PC-9 (cell line): ENCODE data around the gene IFTAP. TPM values are rescaled to one million over a fixed set of nuclear protein-coding genes. Genes with fewer than 3 reads are reported as not detected.

Experiments used
- BruUV-seq: library from RNA; stranded (reverse); fragments of 400-500 nt; replicated peaks from 2 replicates; lab custom pipeline; 2021; lab: Mats Ljungman, UMichigan
- CTCF ChIA-PET: fragments of 300-600 bp; sonication (Branson Sonifier 250); formaldehyde crosslinking; loops from one replicate; lab custom pipeline; 2022; ENCODE audit warnings: antibody characterized with exemption; lab: Charles Lee
- POLR2A ChIA-PET: fragments of 300-600 bp; sonication (Branson Sonifier 250); formaldehyde crosslinking; loops from one replicate; lab custom pipeline; 2022; ENCODE audit warnings: antibody characterized with exemption; ENCODE audit not compliant: unreplicated experiment; lab: Charles Lee
- DNase-seq, 2 experiments: peaks; one replicate each; pipeline versions ENCODE4 v3.0.0 to v3.0.0-alpha.2; 2015 to 2022; ENCODE audit warnings: mixed read lengths in 1 of 2
- H2AFZ ChIP-seq: fragments of 200-600 bp; sonication (generic); 2 replicates; pipeline ENCODE4 v1.8.1; 2017; ENCODE audit warnings: antibody characterized with exemption
- H3F3A ChIP-seq: fragments of 200-600 bp; sonication (generic); 2 replicates; pipeline ENCODE4 v1.8.1; 2017; ENCODE audit warnings: antibody characterized with exemption, mild to moderate bottlenecking, low read depth; ENCODE audit not compliant: insufficient read depth
- H3K27ac ChIP-seq: fragments of 200-600 bp; sonication (generic); 2 replicates; pipeline ENCODE4 v1.6.1; 2016; ENCODE audit warnings: mixed run types
- H3K27me3 ChIP-seq: fragments of 200-600 bp; sonication (generic); 2 replicates; pipeline ENCODE4 v1.6.1; 2016; ENCODE audit warnings: low read depth, mixed run types; ENCODE audit not compliant: insufficient read depth
- H3K36me3 ChIP-seq: fragments of 200-600 bp; sonication (generic); 2 replicates; pipeline ENCODE4 v1.6.1; 2016; ENCODE audit warnings: low read depth, mixed run types
- H3K4me1 ChIP-seq: fragments of 200-600 bp; sonication (generic); replicated peaks from 2 replicates; pipeline ENCODE4 v1.6.1; 2016; ENCODE audit warnings: mixed run types; ENCODE audit not compliant: insufficient read depth
- H3K4me2 ChIP-seq: fragments of 200-600 bp; sonication (generic); 2 replicates; pipeline ENCODE4 v1.6.1; 2017; ENCODE audit warnings: mixed run types
- H3K4me3 ChIP-seq: fragments of 200-600 bp; sonication (generic); 2 replicates; pipeline ENCODE4 v1.6.1; 2016; ENCODE audit warnings: mixed run types
- H3K79me2 ChIP-seq: fragments of 200-600 bp; sonication (generic); 2 replicates; pipeline ENCODE4 v1.6.1; 2017; ENCODE audit warnings: low read depth, mixed run types
- H3K9me2 ChIP-seq: fragments of 200-600 bp; sonication (generic); 2 replicates; pipeline ENCODE4 v1.8.1; 2017; ENCODE audit warnings: mild to moderate bottlenecking; ENCODE audit not compliant: insufficient read depth
- H3K9me3 ChIP-seq: fragments of 200-600 bp; sonication (generic); 2 replicates; pipeline ENCODE4 v1.8.1; 2016; ENCODE audit warnings: low read depth; ENCODE audit not compliant: insufficient read depth
- H4K20me1 ChIP-seq: fragments of 200-600 bp; sonication (generic); 2 replicates; pipeline ENCODE4 v1.8.1; 2017; ENCODE audit not compliant: insufficient read depth
- EZH2 ChIP-seq: fragments of 200-600 bp; sonication (generic); IDR thresholded peaks from 2 replicates; pipeline ENCODE4 v1.8.0; 2017; ENCODE audit warnings: antibody characterized with exemption, low read depth
- intact Hi-C: fragments of 100-400 bp; cut with micrococcal nuclease; formaldehyde crosslinking; loops from one replicate; pipeline ENCODE4 v1.10.0; 2022; ENCODE audit not compliant: unreplicated experiment
- total RNA-seq: library from RNA; stranded (reverse); gene quantifications from 2 replicates; pipeline ENCODE4 v1.2.3, GENCODE V29; 2021
- TF ChIP-seq, protein P1 (sequence below): fragments of 200-600 bp; sonication (generic); conservative IDR thresholded peaks from 2 replicates; pipeline ENCODE4 v1.6.1; 2017; ENCODE audit warnings: mixed run types, antibody characterized with exemption, mild to moderate bottlenecking, moderate library complexity

IFTAP gene
- total RNA-seq, 1 experiment from 2014 or later: 18.9 TPM

DNA sequence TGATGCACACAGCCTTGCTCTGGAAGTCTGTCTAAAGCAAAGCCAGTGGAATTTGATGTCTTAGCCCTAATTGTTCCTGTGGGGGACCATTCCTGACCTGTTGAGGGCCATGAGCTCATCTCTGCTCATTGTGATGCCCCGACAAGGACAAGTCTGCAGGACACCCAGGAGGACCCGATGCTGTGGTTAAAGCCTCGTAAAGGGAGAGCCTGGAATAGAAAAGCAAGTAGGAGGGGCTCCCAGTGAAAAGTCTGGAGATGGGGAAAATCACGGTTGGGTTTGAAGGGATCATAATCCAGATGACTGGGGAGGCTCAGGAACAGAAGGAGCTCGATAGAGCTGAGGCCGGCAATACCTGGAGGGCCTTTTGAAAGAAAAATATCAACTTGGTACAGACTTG, 102.2 kb downstream of the IFTAP start:
- Histone ChIP-seq H3K9me2 (no peaks in the 10 kb centered on the region), H3K79me2 (no peaks in the 10 kb centered on the region), H3K4me3 (no peak overlapping the region), H3F3A (no peaks in the 10 kb centered on the region), H3K36me3 (no peaks in the 10 kb centered on the region), H3K4me1 (no peaks in the 10 kb centered on the region), H3K9me3 (no peaks in the 10 kb centered on the region), H2AFZ (no peak overlapping the region), H3K27me3 (peaks cover 68% of the 10 kb centered on the region), H3K4me2 (no peak overlapping the region), H3K27ac (no peak overlapping the region), H4K20me1 (no peaks in the 10 kb centered on the region)
- TF ChIP-seq, protein P1, sequence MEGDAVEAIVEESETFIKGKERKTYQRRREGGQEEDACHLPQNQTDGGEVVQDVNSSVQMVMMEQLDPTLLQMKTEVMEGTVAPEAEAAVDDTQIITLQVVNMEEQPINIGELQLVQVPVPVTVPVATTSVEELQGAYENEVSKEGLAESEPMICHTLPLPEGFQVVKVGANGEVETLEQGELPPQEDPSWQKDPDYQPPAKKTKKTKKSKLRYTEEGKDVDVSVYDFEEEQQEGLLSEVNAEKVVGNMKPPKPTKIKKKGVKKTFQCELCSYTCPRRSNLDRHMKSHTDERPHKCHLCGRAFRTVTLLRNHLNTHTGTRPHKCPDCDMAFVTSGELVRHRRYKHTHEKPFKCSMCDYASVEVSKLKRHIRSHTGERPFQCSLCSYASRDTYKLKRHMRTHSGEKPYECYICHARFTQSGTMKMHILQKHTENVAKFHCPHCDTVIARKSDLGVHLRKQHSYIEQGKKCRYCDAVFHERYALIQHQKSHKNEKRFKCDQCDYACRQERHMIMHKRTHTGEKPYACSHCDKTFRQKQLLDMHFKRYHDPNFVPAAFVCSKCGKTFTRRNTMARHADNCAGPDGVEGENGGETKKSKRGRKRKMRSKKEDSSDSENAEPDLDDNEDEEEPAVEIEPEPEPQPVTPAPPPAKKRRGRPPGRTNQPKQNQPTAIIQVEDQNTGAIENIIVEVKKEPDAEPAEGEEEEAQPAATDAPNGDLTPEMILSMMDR: no peak
- 0 out of 2 replicates have a peak, but pooled peaks have one; percentile 47 for TF ChIP-seq EZH2
- intact Hi-C loops: no loop called here
- POLR2A ChIA-PET: no interaction called here
- CTCF ChIA-PET: no interaction called here
- BruUV-seq: no TSS peak
- no peak for DNase-seq

DNA sequence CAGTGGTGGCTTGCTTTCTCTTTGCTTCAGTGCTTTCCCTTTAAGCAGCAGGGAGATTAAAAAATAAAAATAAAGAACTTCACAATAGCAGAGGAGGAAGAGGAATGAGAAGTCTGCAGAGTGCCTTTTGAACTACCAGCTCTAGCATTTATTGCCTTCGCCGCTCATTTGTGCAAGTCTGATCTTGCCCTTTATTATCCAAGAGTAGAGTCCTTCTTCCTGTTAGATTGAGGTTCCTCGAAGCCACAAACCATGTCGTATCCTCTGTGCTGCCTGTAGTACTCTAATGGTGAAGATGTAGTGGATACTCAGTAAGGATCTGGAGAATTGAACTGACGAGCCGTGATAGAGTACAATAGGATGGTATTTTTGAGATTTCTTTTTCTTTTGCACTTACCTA, 105.0 kb downstream of the IFTAP start:
- DNase-seq: no peak
- intact Hi-C loops: no loop called here
- H3K4me3 ChIP-seq: no peak overlapping the region
- H3K36me3 ChIP-seq: no peaks in the 10 kb centered on the region
- no peak overlapping the region for H3K4me2 ChIP-seq
- no peak overlapping the region for H2AFZ ChIP-seq
- no peak overlapping the region for H3K27ac ChIP-seq
- no peaks in the 10 kb centered on the region for H3F3A ChIP-seq
- no peaks in the 10 kb centered on the region for H3K9me3 ChIP-seq
- H3K79me2 ChIP-seq: no peaks in the 10 kb centered on the region
- H3K9me2 ChIP-seq: no peaks in the 10 kb centered on the region
- ChIA-PET CTCF (no interaction called here), POLR2A (no interaction called here)
- H3K4me1 ChIP-seq: no peaks in the 10 kb centered on the region
- no peak for TF ChIP-seq EZH2
- TF ChIP-seq, protein P1: no peak
- no peaks in the 10 kb centered on the region for H4K20me1 ChIP-seq
- BruUV-seq: no TSS peak
- H3K27me3 ChIP-seq: peaks cover 52% of the 10 kb centered on the region

DNA sequence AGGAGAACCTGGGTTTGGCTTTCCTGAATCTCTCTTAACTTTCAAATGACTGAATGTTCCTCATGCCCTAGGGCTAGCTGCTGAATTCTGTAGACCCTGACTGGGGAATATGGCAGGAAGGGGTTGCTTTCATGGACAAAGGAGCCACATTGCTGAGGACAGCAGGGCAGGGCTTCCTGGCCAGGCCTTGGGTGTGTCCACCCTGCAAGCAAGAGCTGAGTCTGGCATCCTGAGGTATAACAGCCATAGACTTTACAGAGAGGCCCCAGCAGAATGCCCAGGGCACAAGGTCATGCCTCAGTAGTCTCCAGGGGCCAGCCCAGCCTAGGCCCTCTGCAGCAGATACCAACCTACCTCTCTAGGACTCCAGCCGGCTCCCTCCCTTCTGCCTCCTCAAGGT, 105.9 kb downstream of the IFTAP start:
- TF ChIP-seq EZH2: no peak
- TF ChIP-seq, protein P1: no peak
- H3K36me3 ChIP-seq: no peaks in the 10 kb centered on the region
- ChIA-PET CTCF (no interaction called here), POLR2A (no interaction called here)
- no peaks in the 10 kb centered on the region for H3K4me1 ChIP-seq
- no peaks in the 10 kb centered on the region for H3K9me2 ChIP-seq
- no peak overlapping the region for H2AFZ ChIP-seq
- no peaks in the 10 kb centered on the region for H4K20me1 ChIP-seq
- no peaks in the 10 kb centered on the region for H3K9me3 ChIP-seq
- H3K79me2 ChIP-seq: no peaks in the 10 kb centered on the region
- peaks cover 48% of the 10 kb centered on the region for H3K27me3 ChIP-seq
- no TSS peak for BruUV-seq
- DNase-seq: no peak
- H3K4me2 ChIP-seq: no peak overlapping the region
- no peak overlapping the region for H3K4me3 ChIP-seq
- H3F3A ChIP-seq: no peaks in the 10 kb centered on the region
- H3K27ac ChIP-seq: no peak overlapping the region
- intact Hi-C loops: no loop called here
